GM21360 (cell line): ENCODE data around the gene HSD17B1.

Experiments used
- ATAC-seq: cut with Tn5 transposase; IDR thresholded peaks from one replicate; pipeline ENCODE4 v1.9.1; 2021; ENCODE audit warnings: mild to moderate bottlenecking, moderate library complexity; ENCODE audit not compliant: unreplicated experiment

The HSD17B1 gene

DNA sequence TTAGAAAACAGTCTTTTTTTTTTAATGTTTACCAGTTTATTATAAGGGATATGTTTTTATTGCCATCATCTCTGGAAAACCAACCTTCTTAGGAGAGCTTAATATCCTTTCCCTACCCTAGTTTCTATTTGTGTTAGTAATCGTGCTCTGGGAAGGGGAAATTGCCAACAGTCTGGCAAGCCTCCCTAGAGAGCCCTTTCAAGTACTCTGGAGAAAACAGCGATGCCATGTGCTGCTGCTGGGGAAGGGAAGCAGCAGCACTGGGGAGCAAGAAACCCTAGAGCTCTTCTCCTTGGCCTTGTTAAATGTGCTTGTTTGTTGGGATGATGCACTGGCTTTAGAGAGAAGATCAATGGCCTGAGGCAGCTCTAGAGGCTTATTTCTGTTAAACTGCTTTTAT lies 46.2 kb downstream of the HSD17B1 start:
- no peak for ATAC-seq

- ATAC-seq: no peak
These were observed 50.6 kb downstream of the HSD17B1 start for GRCh38 chr17:42603318-42603717.
